B cell (primary cell): ENCODE measurements around the gene ARPC1A. TPM values are rescaled to one million over a fixed set of nuclear protein-coding genes. Genes with fewer than 3 reads are reported as not detected.

Source experiments
- ATAC-seq: fragments of 200-7000 bp; cut with Tn5 transposase; one replicate; pipeline ENCODE4 v1.10.0; 2021; ENCODE audit warnings: low read depth, mild to moderate bottlenecking, moderate number of reproducible peaks, moderate library complexity
- CTCF ChIA-PET: fragments of 350-600 bp; sonication (Branson Sonifier 250); formaldehyde crosslinking; loops from one replicate; lab custom pipeline; 2021; ENCODE audit warnings: antibody characterized with exemption, inconsistent platforms; lab: Charles Lee
- POLR2A ChIA-PET: fragments of 350-600 bp; sonication (Branson Sonifier 250); formaldehyde crosslinking; loops from one replicate; lab custom pipeline; 2021; ENCODE audit warnings: antibody characterized with exemption; lab: Charles Lee
- DNase-seq: peaks from one replicate; pipeline ENCODE4 v3.0.0; 2013
- H2AFZ ChIP-seq: 2 replicates; pipeline ENCODE4 v1.6.1; 2012; ENCODE audit warnings: mild to moderate bottlenecking, low read depth, low read length; ENCODE audit not compliant: insufficient read depth, poor library complexity, severe bottlenecking
- H3K27ac ChIP-seq, 2 donors: 1 replicate in 1 of 2; 2 replicates in 1 of 2; pipeline ENCODE4 v1.5.1; 2012 to 2013; ENCODE audit warnings: low read length in 2 of 2, mild to moderate bottlenecking in 2 of 2, moderate library complexity in 1 of 2
- H3K27me3 ChIP-seq, 4 experiments: fragments of 200-600 bp in 1 of 4; sonication (generic) in 1 of 4; replicated peaks in 1 of 4; 1 replicate in 2 of 4; 2 replicates in 2 of 4; pipeline versions ENCODE4 v1.6.1 to v1.7.0; 2013 to 2016; ENCODE audit warnings: low read length in 3 of 4, mild to moderate bottlenecking in 2 of 4, mixed read lengths in 1 of 4, moderate library complexity in 1 of 4; ENCODE audit not compliant: insufficient read depth in 4 of 4, control insufficient read depth in 3 of 4; ENCODE audit errors: control extremely low read depth in 1 of 4
- H3K36me3 ChIP-seq, 2 experiments: replicated peaks in 1 of 2; 1 replicate in 1 of 2; 2 replicates in 1 of 2; pipeline versions ENCODE4 v1.6.1 to v1.7.1; 2013; ENCODE audit warnings: low read length in 1 of 2; ENCODE audit not compliant: insufficient read depth in 2 of 2, control insufficient read depth in 1 of 2; ENCODE audit errors: control extremely low read depth in 1 of 2, extremely low read depth in 1 of 2
- H3K4me1 ChIP-seq, 2 donors: fragments of 200-600 bp in 1 of 2; sonication (generic) in 1 of 2; 1 replicate in 1 of 2; 2 replicates in 1 of 2; pipeline versions ENCODE4 v1.5.1 to v1.6.1; 2013 to 2017; ENCODE audit warnings: low read length in 2 of 2; ENCODE audit not compliant: control insufficient read depth in 2 of 2, insufficient read depth in 2 of 2
- H3K4me2 ChIP-seq: replicated peaks from 2 replicates; pipeline ENCODE3; 2012; ENCODE audit warnings: mild to moderate bottlenecking, low read depth, low read length; ENCODE audit not compliant: poor library complexity, severe bottlenecking
- H3K4me3 ChIP-seq, 5 experiments: fragments of 200-600 bp in 1 of 5; sonication (generic) in 1 of 5; 1 replicate in 3 of 5; 2 replicates in 2 of 5; pipeline versions ENCODE4 v1.5.1 to v1.7.0; 2011 to 2016; ENCODE audit warnings: low read length in 4 of 5, mild to moderate bottlenecking in 4 of 5, low read depth in 2 of 5, control low read depth in 1 of 5, moderate library complexity in 1 of 5; ENCODE audit not compliant: insufficient read depth in 1 of 5; ENCODE audit errors: control extremely low read depth in 1 of 5, extremely low read depth in 1 of 5
- H3K79me2 ChIP-seq: fragments of 200-600 bp; sonication (generic); one replicate; pipeline ENCODE4 v1.6.0; 2016; ENCODE audit warnings: low read length; ENCODE audit not compliant: control insufficient read depth, insufficient read depth
- H3K9ac ChIP-seq: fragments of 200-600 bp; sonication (generic); 2 replicates; pipeline ENCODE4 v1.6.1; 2017; ENCODE audit warnings: mild to moderate bottlenecking, low read length, moderate library complexity
- H3K9me3 ChIP-seq, 3 donors: one replicate each; pipeline versions ENCODE4 v1.6.1 to v1.7.1; 2013; ENCODE audit warnings: low read length in 2 of 3; ENCODE audit not compliant: control insufficient read depth in 2 of 3, insufficient read depth in 1 of 3; ENCODE audit errors: control extremely low read depth in 1 of 3
- H4K20me1 ChIP-seq: 2 replicates; pipeline ENCODE4 v1.6.0; 2012; ENCODE audit warnings: mild to moderate bottlenecking, low read length; ENCODE audit not compliant: insufficient read depth, control insufficient read depth, poor library complexity, severe bottlenecking
- H3K27ac Mint-ChIP-seq: one replicate; pipeline ENCODE4 v1.8.0; 2021; ENCODE audit warnings: mixed read lengths
- H3K27me3 Mint-ChIP-seq: one replicate; pipeline ENCODE4 v1.8.0; 2021; ENCODE audit warnings: mixed read lengths
- H3K4me1 Mint-ChIP-seq: one replicate; pipeline ENCODE4 v1.8.0; 2021; ENCODE audit warnings: mixed read lengths
- H3K4me3 Mint-ChIP-seq: one replicate; pipeline ENCODE4 v1.8.0; 2021; ENCODE audit warnings: mixed read lengths
- H3K9me3 Mint-ChIP-seq: one replicate; pipeline ENCODE4 v1.8.0; 2022; ENCODE audit warnings: mixed read lengths; ENCODE audit not compliant: insufficient read depth
- CTCF ChIP-seq: fragments of 200-600 bp; IDR thresholded peaks from one replicate; pipeline ENCODE4 v1.8.0; 2022; ENCODE audit warnings: antibody characterized with exemption, mild to moderate bottlenecking
- EZH2 ChIP-seq: IDR thresholded peaks from 2 replicates; pipeline ENCODE4 v1.6.1; 2012; ENCODE audit warnings: borderline replicate concordance, low read depth, mild to moderate bottlenecking, moderate library complexity, low read length; ENCODE audit not compliant: insufficient read depth, poor library complexity, severe bottlenecking
- WGBS: methylation state at CpG from one replicate; pipeline ENCODE4 v1.1.5; 2013; ENCODE audit warnings: missing lambda C conversion rate; ENCODE audit not compliant: insufficient coverage; 5-methylcytosine and 5-hydroxymethylcytosine counted together
- intact Hi-C: fragments of 100-400 bp; cut with micrococcal nuclease; formaldehyde crosslinking; loops from one replicate; pipeline ENCODE4 v1.10.0; 2022
- polyA plus RNA-seq: library from polyadenylated mRNA; depleted of rRNA; stranded (reverse); fragments of >200 nt; gene quantifications from 2 replicates; pipeline ENCODE4 v1.2.3, GENCODE V29; 2012
- total RNA-seq, 2 donors: library from RNA; stranded (reverse); fragments of 120-200 nt in 1 of 2; gene quantifications; 1 replicate in 1 of 2; 2 replicates in 1 of 2; pipeline versions ENCODE4 v1.2.3 to v1.2.4, GENCODE V29; 2013 to 2022

ARPC1A gene
- total and polyA plus RNA-seq, 2 donors (not counting 1 experiment from before 2014, with no cell fraction given): 41.7 to 45.5 TPM

DNA sequence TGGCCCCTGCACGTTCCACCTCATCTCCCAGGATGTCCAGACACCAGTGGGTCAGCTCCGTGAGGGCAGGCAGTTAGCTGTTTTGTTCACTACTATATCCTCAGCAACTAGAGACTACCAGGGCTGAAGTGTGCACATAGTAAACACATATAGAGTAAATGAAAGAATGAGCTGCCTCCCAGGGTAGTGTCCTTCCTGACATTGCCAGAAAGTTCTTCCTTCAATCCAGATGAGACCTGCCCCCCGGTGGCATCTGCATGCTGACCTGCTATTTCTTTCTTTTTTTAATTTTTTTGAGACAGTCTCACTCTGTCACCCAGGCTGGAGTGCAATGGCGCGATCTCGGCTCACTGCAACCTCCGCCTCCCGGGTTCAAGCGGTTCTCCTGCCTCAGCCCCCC is 14.0 kb upstream of the ARPC1A start:
- H4K20me1 ChIP-seq: no peaks in the 10 kb centered on the region
- H3K9me3 Mint-ChIP-seq: peaks cover 2% of the 10 kb centered on the region
- no peak overlapping the region for H3K4me3 Mint-ChIP-seq
- H3K4me2 ChIP-seq: no peak overlapping the region
- intact Hi-C loops: loop anchor here (10.0 kb wide), 1 partner anchor 437 kb away; the partner anchor contains the start of genes TMEM130 and TRRAP
- no peaks in the 10 kb centered on the region for H3K79me2 ChIP-seq
- ATAC-seq (no peak), DNase-seq (no peak)
- peaks cover 3% of the 10 kb centered on the region for H3K27me3 Mint-ChIP-seq
- CTCF ChIA-PET: interaction anchor here (0.8 to 6.6 kb wide), 6 partner anchors 9 to 359 kb away, joined by 3 to 113 read pairs (median 3); no protein-coding TSS in a partner anchor
- no peak overlapping the region for H3K27ac ChIP-seq
- peaks cover 4% of the 10 kb centered on the region for H3K4me1 Mint-ChIP-seq
- WGBS: 80% methylated on average over 2 of the region's 9 CpGs
- no peaks in the 10 kb centered on the region for H3K36me3 ChIP-seq
- H3K27me3 ChIP-seq: peaks cover 0 to 3% (median 0%) of the 10 kb centered on the region in 4 experiments
- H3K9me3 ChIP-seq: peaks cover 0 to 12% (median 0%) of the 10 kb centered on the region in 3 donors
- no peak overlapping the region for H2AFZ ChIP-seq
- POLR2A ChIA-PET: no interaction called here
- TF ChIP-seq CTCF (no peak), EZH2 (no peak)
- H3K9ac ChIP-seq: no peak overlapping the region
- H3K27ac Mint-ChIP-seq: no peak overlapping the region
- H3K4me3 ChIP-seq: no peak overlapping the region
- peaks cover 0 to 8% of the 10 kb centered on the region in 2 donors for H3K4me1 ChIP-seq
